HCT116 (cell line): ENCODE results near the gene SLC22A13. TPM values are rescaled to one million over a fixed set of nuclear protein-coding genes. Genes with fewer than 3 reads are reported as not detected.

Experiments
- ATAC-seq: fragments of 200-7000 bp; cut with Tn5 transposase; 2 replicates; pipeline ENCODE4 v1.9.1; 2020; ENCODE audit warnings: mild to moderate bottlenecking, moderate library complexity
- BruUV-seq: library from RNA; stranded (reverse); fragments of 400-500 nt; replicated peaks from 2 replicates; lab custom pipeline; 2021; lab: Mats Ljungman, UMichigan
- CTCF ChIA-PET: fragments of 300-600 bp; sonication (Branson Sonifier 250); formaldehyde crosslinking; loops from one replicate; lab custom pipeline; 2021; ENCODE audit warnings: antibody characterized with exemption; lab: Charles Lee
- POLR2A ChIA-PET: fragments of 300-600, 350-600 bp; sonication (Branson Sonifier 250); formaldehyde crosslinking; loops from one replicate; lab custom pipeline; 2021; ENCODE audit warnings: antibody characterized with exemption; lab: Charles Lee
- RAD21 ChIA-PET, 2 experiments: fragments of 300-600 bp; sonication (Branson Sonifier 250); formaldehyde crosslinking; loops; one replicate each; lab custom pipeline; 2023; ENCODE audit warnings: low total read pairs in 2 of 2; ENCODE audit not compliant: uncharacterized antibody in 2 of 2, unreplicated experiment in 2 of 2, low non-redundant PET in 1 of 2; lab: Charles Lee
- DNase-seq: peaks from one replicate; pipeline ENCODE4 v3.0.0-alpha.2; 2010; ENCODE audit warnings: low read depth, low spot score
- H2AFZ ChIP-seq: fragments of 200-600 bp; shearing (Covaris generic), sonication (generic); 2 replicates; pipeline ENCODE4 v1.6.1; 2017; ENCODE audit warnings: low read depth, mixed run types, mixed read lengths, antibody characterized with exemption, low read length; ENCODE audit not compliant: poor library complexity, severe bottlenecking
- H3K27ac ChIP-seq: 2 replicates; pipeline ENCODE4 v1.5.1; 2012; ENCODE audit warnings: low read depth, low read length
- H3K27me3 ChIP-seq: fragments of 200-600 bp; sonication (generic); 2 replicates; pipeline ENCODE4 v1.6.1; 2016; ENCODE audit warnings: mixed run types, low read length, mixed read lengths; ENCODE audit not compliant: insufficient read depth
- H3K36me3 ChIP-seq, 2 experiments: fragments of 200-500 bp in 1 of 2; fragments of 200-600 bp in 1 of 2; sonication (Bioruptor generic) in 1 of 2; sonication (generic) in 1 of 2; 2 replicates each; pipeline versions ENCODE4 v1.5.1 to v1.6.1; 2014 to 2016; ENCODE audit warnings: low read length in 2 of 2, inconsistent platforms in 1 of 2, mixed read lengths in 1 of 2, mixed run types in 1 of 2; ENCODE audit not compliant: insufficient read depth in 2 of 2, control insufficient read depth in 1 of 2
- H3K4me1 ChIP-seq, 2 experiments: fragments of 200-600 bp in 1 of 2; sonication (generic) in 1 of 2; 2 replicates each; pipeline versions ENCODE4 v1.5.1 to v1.6.1; 2012 to 2017; ENCODE audit warnings: low read length in 2 of 2, inconsistent platforms in 1 of 2, mild to moderate bottlenecking in 1 of 2, mixed read lengths in 1 of 2, mixed run types in 1 of 2, moderate library complexity in 1 of 2; ENCODE audit not compliant: insufficient read depth in 2 of 2, control insufficient read depth in 1 of 2
- H3K4me2 ChIP-seq: fragments of 200-600 bp; sonication (generic); 2 replicates; pipeline ENCODE4 v1.6.1; 2017; ENCODE audit warnings: mixed run types, low read length, mixed read lengths
- H3K4me3 ChIP-seq, 2 experiments: fragments of 200-600 bp in 1 of 2; sonication (generic) in 1 of 2; replicated peaks in 1 of 2; 2 replicates each; pipeline ENCODE4 v1.5.1; 2011 to 2016; ENCODE audit warnings: low read length in 2 of 2, control low read depth in 1 of 2, low read depth in 1 of 2, mild to moderate bottlenecking in 1 of 2, mixed read lengths in 1 of 2, mixed run types in 1 of 2
- H3K79me2 ChIP-seq: fragments of 200-600 bp; sonication (generic); 2 replicates; pipeline ENCODE4 v1.6.1; 2017; ENCODE audit warnings: mild to moderate bottlenecking, mixed run types, low read length, moderate library complexity, mixed read lengths; ENCODE audit not compliant: insufficient read depth
- H3K9ac ChIP-seq: fragments of 200-600 bp; sonication (generic); 2 replicates; pipeline ENCODE4 v1.6.1; 2016; ENCODE audit warnings: low read length, mixed read lengths
- H3K9me2 ChIP-seq: fragments of 200-600 bp; sonication (generic), shearing (Covaris generic); 2 replicates; pipeline ENCODE4 v1.6.1; 2017; ENCODE audit warnings: mixed run types, mild to moderate bottlenecking, moderate library complexity; ENCODE audit not compliant: insufficient read depth
- H3K9me3 ChIP-seq, 2 experiments: fragments of 200-500 bp in 1 of 2; fragments of 200-600 bp in 1 of 2; sonication (Bioruptor generic) in 1 of 2; sonication (generic) in 1 of 2; 2 replicates each; pipeline ENCODE4 v1.6.1; 2014 to 2017; ENCODE audit warnings: low read length in 2 of 2, mixed read lengths in 2 of 2, inconsistent platforms in 1 of 2, low read depth in 1 of 2, mild to moderate bottlenecking in 1 of 2, mixed run types in 1 of 2, moderate library complexity in 1 of 2; ENCODE audit not compliant: control insufficient read depth in 1 of 2, insufficient read depth in 1 of 2
- H4K20me1 ChIP-seq: fragments of 200-600 bp; sonication (generic), shearing (Covaris generic); 2 replicates; pipeline ENCODE4 v1.6.1; 2017; ENCODE audit warnings: mixed run types, mild to moderate bottlenecking, moderate library complexity; ENCODE audit not compliant: insufficient read depth
- ATF3 ChIP-seq: IDR thresholded peaks from 2 replicates; pipeline ENCODE4 v1.6.1; 2012
- CBX3 ChIP-seq: IDR thresholded peaks from 2 replicates; pipeline ENCODE4 v1.6.1; 2012; ENCODE audit warnings: low read depth
- CEBPB ChIP-seq: IDR thresholded peaks from 2 replicates; pipeline ENCODE4 v1.6.1; 2012; ENCODE audit warnings: low read depth
- ELF1 ChIP-seq: IDR thresholded peaks from 2 replicates; pipeline ENCODE4 v1.6.1; 2012; ENCODE audit warnings: low read depth, borderline replicate concordance
- EZH2phosphoT487 ChIP-seq: fragments of 200-600 bp; IDR thresholded peaks from 2 replicates; pipeline ENCODE4 v1.6.1; 2018; ENCODE audit warnings: antibody characterized with exemption, borderline replicate concordance
- FOSL1 ChIP-seq: IDR thresholded peaks from 2 replicates; pipeline ENCODE4 v1.6.1; 2012; ENCODE audit warnings: low read depth
- JUND ChIP-seq: IDR thresholded peaks from 2 replicates; pipeline ENCODE4 v1.6.1; 2012
- POLR2AphosphoS5 ChIP-seq: IDR thresholded peaks from 2 replicates; pipeline ENCODE4 v1.6.1; 2011; ENCODE audit warnings: mild to moderate bottlenecking, low read depth, low read length, moderate library complexity
- TCF7L2 ChIP-seq: IDR thresholded peaks from 2 replicates; pipeline ENCODE4 v1.7.0; 2011; ENCODE audit warnings: borderline replicate concordance, inconsistent platforms; ENCODE audit not compliant: insufficient read depth, insufficient read length; ENCODE audit errors: extremely low read depth
- ZFX ChIP-seq: fragments of 450-650 bp; IDR thresholded peaks from 2 replicates; pipeline ENCODE4 v1.6.1; 2017
- intact Hi-C: fragments of 100-400 bp; cut with micrococcal nuclease; formaldehyde crosslinking; loops from 2 replicates; pipeline ENCODE4 v1.10.0; 2022
- total RNA-seq: library from RNA; stranded (reverse); gene quantifications from one replicate; pipeline ENCODE4 v1.2.1, GENCODE V29; 2021; ENCODE audit not compliant: unreplicated experiment
- TF ChIP-seq, protein P1 (sequence below): IDR thresholded peaks from 2 replicates; pipeline ENCODE4 v1.6.1; 2011; ENCODE audit warnings: mild to moderate bottlenecking, low read length, moderate library complexity; ENCODE audit not compliant: insufficient replicate concordance; ENCODE audit errors: extremely low read depth
- TF ChIP-seq, protein P2 (sequence below): IDR thresholded peaks from 2 replicates; pipeline ENCODE4 v1.6.1; 2012

The SLC22A13 gene
- total RNA-seq, 1 experiment from 2014 or later = 0.47 TPM

- CTCF ChIA-PET = no interaction called here
- Histone ChIP-seq H4K20me1 (no peaks in the 10 kb centered on the region), H3K9ac (no peak overlapping the region), H3K27ac (no peak overlapping the region)
- no peak for TF ChIP-seq FOSL1
- TF ChIP-seq CBX3 = no peak
- TF ChIP-seq, protein P1, sequence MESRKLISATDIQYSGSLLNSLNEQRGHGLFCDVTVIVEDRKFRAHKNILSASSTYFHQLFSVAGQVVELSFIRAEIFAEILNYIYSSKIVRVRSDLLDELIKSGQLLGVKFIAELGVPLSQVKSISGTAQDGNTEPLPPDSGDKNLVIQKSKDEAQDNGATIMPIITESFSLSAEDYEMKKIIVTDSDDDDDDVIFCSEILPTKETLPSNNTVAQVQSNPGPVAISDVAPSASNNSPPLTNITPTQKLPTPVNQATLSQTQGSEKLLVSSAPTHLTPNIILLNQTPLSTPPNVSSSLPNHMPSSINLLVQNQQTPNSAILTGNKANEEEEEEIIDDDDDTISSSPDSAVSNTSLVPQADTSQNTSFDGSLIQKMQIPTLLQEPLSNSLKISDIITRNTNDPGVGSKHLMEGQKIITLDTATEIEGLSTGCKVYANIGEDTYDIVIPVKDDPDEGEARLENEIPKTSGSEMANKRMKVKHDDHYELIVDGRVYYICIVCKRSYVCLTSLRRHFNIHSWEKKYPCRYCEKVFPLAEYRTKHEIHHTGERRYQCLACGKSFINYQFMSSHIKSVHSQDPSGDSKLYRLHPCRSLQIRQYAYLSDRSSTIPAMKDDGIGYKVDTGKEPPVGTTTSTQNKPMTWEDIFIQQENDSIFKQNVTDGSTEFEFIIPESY = no peak
- TF ChIP-seq EZH2phosphoT487 = no peak
- no peak for TF ChIP-seq CEBPB
- TF ChIP-seq, protein P2, sequence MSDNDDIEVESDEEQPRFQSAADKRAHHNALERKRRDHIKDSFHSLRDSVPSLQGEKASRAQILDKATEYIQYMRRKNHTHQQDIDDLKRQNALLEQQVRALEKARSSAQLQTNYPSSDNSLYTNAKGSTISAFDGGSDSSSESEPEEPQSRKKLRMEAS = no peak
- no peak for TF ChIP-seq POLR2AphosphoS5
- TF ChIP-seq TCF7L2 = no peak
- TF ChIP-seq ATF3 = no peak
- no peak for TF ChIP-seq ELF1
- no peak for TF ChIP-seq ZFX
- no peak for TF ChIP-seq JUND
- TF ChIP-seq, all 23 proteins: peak for 0
- ChIA-PET POLR2A (no interaction called here), RAD21 (no interaction called here)
- Histone ChIP-seq H3K9me3 (no peaks in the 10 kb centered on the region), H3K4me1 (no peaks in the 10 kb centered on the region), H3K4me3 (no peak overlapping the region), H3K27me3 (no peaks in the 10 kb centered on the region), H3K4me2 (no peak overlapping the region), H3K36me3 (no peaks in the 10 kb centered on the region), H3K79me2 (no peaks in the 10 kb centered on the region), H3K9me2 (no peaks in the 10 kb centered on the region), H2AFZ (no peak overlapping the region)
- DNase-seq = no peak
- BruUV-seq = no TSS peak
- intact Hi-C loops = no loop called here
- ATAC-seq = no peak
Measured at GRCh38 chr3:38274864-38275649, 9.4 kb downstream of the SLC22A13 start.
